ENCODE results near the gene DAP.

DAP gene

GRCh38 chr5:10652606-10653005, 108.4 kb downstream of the DAP start:
- no peak for DNase-seq (ENCODE audit: low read depth)
- H3K4me3 ChIP-seq (ENCODE audit: control insufficient read depth, low read depth, low read length): no peak overlapping the region
- TF ChIP-seq, protein P1, sequence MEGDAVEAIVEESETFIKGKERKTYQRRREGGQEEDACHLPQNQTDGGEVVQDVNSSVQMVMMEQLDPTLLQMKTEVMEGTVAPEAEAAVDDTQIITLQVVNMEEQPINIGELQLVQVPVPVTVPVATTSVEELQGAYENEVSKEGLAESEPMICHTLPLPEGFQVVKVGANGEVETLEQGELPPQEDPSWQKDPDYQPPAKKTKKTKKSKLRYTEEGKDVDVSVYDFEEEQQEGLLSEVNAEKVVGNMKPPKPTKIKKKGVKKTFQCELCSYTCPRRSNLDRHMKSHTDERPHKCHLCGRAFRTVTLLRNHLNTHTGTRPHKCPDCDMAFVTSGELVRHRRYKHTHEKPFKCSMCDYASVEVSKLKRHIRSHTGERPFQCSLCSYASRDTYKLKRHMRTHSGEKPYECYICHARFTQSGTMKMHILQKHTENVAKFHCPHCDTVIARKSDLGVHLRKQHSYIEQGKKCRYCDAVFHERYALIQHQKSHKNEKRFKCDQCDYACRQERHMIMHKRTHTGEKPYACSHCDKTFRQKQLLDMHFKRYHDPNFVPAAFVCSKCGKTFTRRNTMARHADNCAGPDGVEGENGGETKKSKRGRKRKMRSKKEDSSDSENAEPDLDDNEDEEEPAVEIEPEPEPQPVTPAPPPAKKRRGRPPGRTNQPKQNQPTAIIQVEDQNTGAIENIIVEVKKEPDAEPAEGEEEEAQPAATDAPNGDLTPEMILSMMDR (IDR thresholded peaks at IDR 0.05; ENCODE audit: control insufficient read depth, insufficient read depth, low read depth, low read length, missing control alignments): no peak

DNA sequence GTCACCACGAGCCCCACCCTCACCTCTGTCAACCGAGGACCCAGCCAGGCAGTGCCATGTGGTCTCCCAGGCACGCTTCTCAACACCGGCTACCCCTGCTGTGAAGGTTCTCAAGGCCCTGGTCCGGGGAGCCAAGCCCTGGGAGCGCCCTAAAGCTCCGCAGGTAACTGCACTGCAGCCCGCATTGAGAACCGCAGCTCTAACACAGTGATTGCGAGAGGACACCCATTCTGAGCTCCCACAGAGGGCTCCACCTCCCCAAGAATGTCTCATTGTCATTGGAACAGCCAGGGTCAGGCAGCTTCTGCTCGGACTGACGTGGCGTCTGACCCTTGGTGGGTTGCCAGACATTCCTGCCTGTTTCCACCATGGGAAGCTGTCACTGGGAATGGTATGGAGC, 108.9 kb downstream of the DAP start:
- no peak overlapping the region for H3K4me3 ChIP-seq (ENCODE audit: control insufficient read depth, low read depth, low read length)
- no peak for DNase-seq (ENCODE audit: low read depth)
- TF ChIP-seq, protein P1 (IDR thresholded peaks at IDR 0.05; ENCODE audit: control insufficient read depth, insufficient read depth, low read depth, low read length, missing control alignments): no peak

DNA sequence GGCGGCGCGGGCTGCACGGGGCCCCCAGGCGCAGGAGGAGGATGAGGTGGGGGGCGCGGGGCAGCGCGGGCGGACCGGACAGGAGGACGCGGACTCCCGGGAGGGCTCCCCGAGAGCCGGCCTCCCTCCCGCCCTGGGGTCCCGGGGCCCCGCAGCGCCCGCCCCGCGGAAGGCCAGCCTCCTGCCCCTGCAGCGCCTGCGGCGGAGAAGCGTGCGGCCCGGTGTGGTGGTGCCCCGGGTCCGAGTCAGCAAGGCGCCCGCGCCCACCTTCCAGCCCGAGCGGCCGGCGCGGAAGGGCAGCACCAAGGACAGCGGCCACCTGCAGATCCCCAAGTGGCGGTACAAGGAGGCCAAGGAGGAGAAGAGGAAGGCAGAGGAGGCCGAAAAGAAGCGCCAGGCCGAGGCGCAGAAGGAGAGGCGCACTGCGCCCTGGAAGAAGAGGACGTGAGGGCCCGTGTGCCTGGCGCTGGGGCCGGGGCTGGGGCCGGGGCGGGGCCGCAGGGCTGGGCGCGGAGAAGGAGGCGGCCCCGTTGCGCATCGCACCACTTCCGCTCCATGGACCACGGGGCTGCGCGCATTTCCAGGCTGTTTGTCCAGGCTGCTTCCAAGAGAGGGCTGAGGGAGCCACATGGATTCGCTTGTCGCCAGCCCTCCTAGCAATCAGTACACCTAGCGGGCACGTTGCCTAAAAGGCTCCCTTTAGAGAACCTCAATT, 111.2 kb downstream of the DAP start:
- DNase-seq (ENCODE audit: low read depth): no peak
- TF ChIP-seq, protein P1 (IDR thresholded peaks at IDR 0.05; ENCODE audit: control insufficient read depth, insufficient read depth, low read depth, low read length, missing control alignments): no peak
- no peak overlapping the region for H3K4me3 ChIP-seq (ENCODE audit: control insufficient read depth, low read depth, low read length)

- no peak overlapping the region for H3K4me3 ChIP-seq (ENCODE audit: control insufficient read depth, low read depth, low read length)
- no peak for DNase-seq (ENCODE audit: low read depth)
- TF ChIP-seq, protein P1 (IDR thresholded peaks at IDR 0.05; ENCODE audit: control insufficient read depth, insufficient read depth, low read depth, low read length, missing control alignments): no peak
These were observed 112.0 kb downstream of the DAP start for GRCh38 chr5:10648806-10649665.

DNA sequence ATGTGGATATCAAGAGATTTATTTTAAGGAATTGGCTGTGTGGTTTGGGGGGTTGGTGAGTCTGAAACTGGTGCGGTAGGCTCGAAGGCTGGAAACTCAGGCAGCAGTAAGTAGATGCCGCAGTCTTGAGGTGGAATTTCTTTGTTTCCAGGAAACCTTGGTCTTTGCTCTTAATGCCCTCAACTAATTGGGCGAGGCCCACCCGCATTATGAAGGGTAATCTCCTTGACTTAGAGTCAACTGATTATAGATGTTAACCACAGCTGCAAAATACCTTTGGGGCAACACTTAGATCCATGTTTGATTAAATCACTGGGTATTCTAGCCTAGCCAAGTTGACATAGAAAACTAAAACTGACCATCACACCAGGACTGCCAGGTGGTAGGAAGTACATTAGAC, 113.4 kb downstream of the DAP start:
- DNase-seq (ENCODE audit: low read depth): no peak
- H3K4me3 ChIP-seq (ENCODE audit: control insufficient read depth, low read depth, low read length): no peak overlapping the region
- TF ChIP-seq, protein P1 (IDR thresholded peaks at IDR 0.05; ENCODE audit: control insufficient read depth, insufficient read depth, low read depth, low read length, missing control alignments): no peak

DNA sequence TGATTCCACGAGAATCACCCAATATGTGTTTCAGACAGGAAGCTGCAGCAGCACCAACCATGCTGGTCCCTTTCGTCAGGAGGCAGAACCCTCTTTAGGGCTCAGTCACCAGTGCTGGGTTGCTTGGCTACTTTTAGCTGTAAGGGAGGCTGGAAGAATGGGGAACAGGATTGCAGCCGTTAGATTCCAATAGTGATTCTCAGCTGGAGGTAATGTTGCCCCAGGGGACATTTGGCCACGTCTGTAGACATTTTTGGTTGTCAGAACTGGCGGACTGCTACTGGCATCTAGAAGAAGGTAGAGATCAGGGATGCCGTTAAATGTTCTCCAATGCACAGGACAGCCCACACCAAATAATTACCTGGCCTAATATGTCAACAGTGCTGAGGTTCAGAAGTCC, 115.4 kb downstream of the DAP start:
- DNase-seq (ENCODE audit: low read depth): no peak
- no peak overlapping the region for H3K4me3 ChIP-seq (ENCODE audit: control insufficient read depth, low read depth, low read length)
- TF ChIP-seq, protein P1 (IDR thresholded peaks at IDR 0.05; ENCODE audit: control insufficient read depth, insufficient read depth, low read depth, low read length, missing control alignments): no peak

Measured in AG09309 (cell line).